ENCODE results near the gene DENND4B.

- TF ChIP-seq CTCF (IDR thresholded peaks at IDR 0.05 in 2 of 3, conservative IDR thresholded peaks at IDR 0.05 in 1 of 3; ENCODE audit: insufficient read depth in 2 of 3, low read depth in 1 of 3, low read length in 3 of 3) (no peak), ZNF398 (CRISPR knock-in tag; IDR thresholded peaks at IDR 0.05) (no peak), ATF3 (IDR thresholded peaks at IDR 0.05) (no peak), ATF3 (CRISPR knock-in tag; conservative IDR thresholded peaks at IDR 0.05) (no peak), ETV5 (CRISPR knock-in tag; IDR thresholded peaks at IDR 0.05; ENCODE audit: low read depth) (no peak), GTF2F1 (IDR thresholded peaks at IDR 0.05; ENCODE audit: low read depth, low read length) (no peak), CBX3 (IDR thresholded peaks at IDR 0.05; ENCODE audit: borderline replicate concordance in 1 of 2, low read length in 2 of 2) (no peak), EP300 (IDR thresholded peaks at IDR 0.05; ENCODE audit: low read length) (no peak), POLR2AphosphoS2 (IDR thresholded peaks at IDR 0.05; ENCODE audit: low read length) (no peak), CREM (IDR thresholded peaks at IDR 0.05; ENCODE audit: low read depth) (no peak), ZKSCAN3 (CRISPR knock-in tag; IDR thresholded peaks at IDR 0.05) (no peak), CBX8 (IDR thresholded peaks at IDR 0.05; ENCODE audit: borderline replicate concordance, extremely low read depth, low read depth, low read length, poor library complexity, severe bottlenecking) (no peak)
Observed at GRCh38 chr1:153961421-153961820, 14.9 kb upstream of the DENND4B start.

All from K562 (cell line).